Stimulated activated memory B cell treated with anti-CD40 and anti-IgM and Interleukin-4, amounts not matched to agents 10 μg/mL and 1 μg/mL and 100 μg/mL, for 72 hours (primary cell): ENCODE measurements around the gene DNAH2.

ENCODE experiments used
- ATAC-seq: fragments of 150-1000 bp; cut with Tn5 transposase; 2 replicates; pipeline ENCODE4 v1.10.0; 2021
- H3K27ac Mint-ChIP-seq: one replicate; pipeline ENCODE4 v1.8.0; 2022; ENCODE audit warnings: mild to moderate bottlenecking, mixed read lengths
- H3K27me3 Mint-ChIP-seq: one replicate; pipeline ENCODE4 v1.8.0; 2022; ENCODE audit warnings: mixed read lengths
- H3K36me3 Mint-ChIP-seq: one replicate; pipeline ENCODE4 v1.8.0; 2022; ENCODE audit warnings: mixed read lengths
- H3K4me1 Mint-ChIP-seq: one replicate; pipeline ENCODE4 v1.8.0; 2022; ENCODE audit warnings: mixed read lengths
- H3K4me3 Mint-ChIP-seq: one replicate; pipeline ENCODE4 v1.8.0; 2022; ENCODE audit warnings: mild to moderate bottlenecking, moderate library complexity, mixed read lengths
- H3K9me3 Mint-ChIP-seq: one replicate; pipeline ENCODE4 v1.8.0; 2022; ENCODE audit warnings: mixed read lengths

Gene DNAH2

GRCh38 chr17:7840441-7840840 is 122.9 kb downstream of the DNAH2 start:
- Mint-ChIP-seq H3K9me3 (no peaks in the 10 kb centered on the region), H3K27ac (peak overlapping the region; percentile 96), H3K27me3 (no peaks in the 10 kb centered on the region), H3K4me1 (peaks cover 67% of the 10 kb centered on the region), H3K36me3 (peaks cover under 1% of the 10 kb centered on the region), H3K4me3 (peak overlapping the region; percentile 97)
- no peak for ATAC-seq

- ATAC-seq: no peak
- peak overlapping the region; percentile 97 for H3K4me3 Mint-ChIP-seq
- H3K4me1 Mint-ChIP-seq: peaks cover 71% of the 10 kb centered on the region
- peak overlapping the region; percentile 96 for H3K27ac Mint-ChIP-seq
- no peaks in the 10 kb centered on the region for H3K9me3 Mint-ChIP-seq
- no peaks in the 10 kb centered on the region for H3K27me3 Mint-ChIP-seq
- H3K36me3 Mint-ChIP-seq: peaks cover 5% of the 10 kb centered on the region
Measured at GRCh38 chr17:7840875-7841274, 123.3 kb downstream of the DNAH2 start.

GRCh38 chr17:7841396-7841914 is 123.9 kb downstream of the DNAH2 start:
- no peaks in the 10 kb centered on the region for H3K9me3 Mint-ChIP-seq
- no peaks in the 10 kb centered on the region for H3K27me3 Mint-ChIP-seq
- H3K4me1 Mint-ChIP-seq: peaks cover 68% of the 10 kb centered on the region
- ATAC-seq: peak; percentile 49
- peak overlapping the region; percentile 96 for H3K27ac Mint-ChIP-seq
- peaks cover 6% of the 10 kb centered on the region for H3K36me3 Mint-ChIP-seq
- H3K4me3 Mint-ChIP-seq: peak overlapping the region; percentile 97

DNA sequence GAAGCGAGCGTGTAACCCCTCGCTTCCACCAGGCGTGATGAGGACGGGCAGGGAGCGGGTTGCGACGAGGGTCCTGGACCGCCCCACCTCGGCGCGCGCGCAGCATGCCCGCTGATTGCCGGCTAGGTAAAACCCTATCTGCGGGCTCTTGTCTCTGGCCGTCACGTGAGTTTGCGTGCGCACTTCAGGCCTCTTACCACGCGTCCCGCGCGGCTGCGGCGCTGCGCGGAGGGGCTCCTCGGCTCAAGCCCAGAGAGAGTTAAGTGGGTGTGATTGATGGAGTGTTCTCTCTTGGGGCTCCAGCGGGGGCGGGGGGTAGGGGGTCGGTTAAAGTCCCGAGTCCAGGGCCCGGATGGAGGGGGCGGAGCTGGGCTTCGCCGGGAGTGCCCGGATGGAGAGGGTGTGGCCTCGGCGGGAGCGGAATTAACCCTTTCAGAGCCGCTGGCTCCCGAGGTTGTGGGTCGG is 124.4 kb downstream of the DNAH2 start:
- peak overlapping the region; percentile 96 for H3K27ac Mint-ChIP-seq
- peak overlapping the region; percentile 97 for H3K4me3 Mint-ChIP-seq
- H3K4me1 Mint-ChIP-seq: peaks cover 68% of the 10 kb centered on the region
- H3K9me3 Mint-ChIP-seq: no peaks in the 10 kb centered on the region
- peak; percentile 37 for ATAC-seq
- H3K27me3 Mint-ChIP-seq: no peaks in the 10 kb centered on the region
- peaks cover 11% of the 10 kb centered on the region for H3K36me3 Mint-ChIP-seq

- H3K9me3 Mint-ChIP-seq: no peaks in the 10 kb centered on the region
- peak overlapping the region; percentile 97 for H3K4me3 Mint-ChIP-seq
- peaks cover 18% of the 10 kb centered on the region for H3K36me3 Mint-ChIP-seq
- peaks cover 67% of the 10 kb centered on the region for H3K4me1 Mint-ChIP-seq
- H3K27me3 Mint-ChIP-seq: no peaks in the 10 kb centered on the region
- peak overlapping the region; percentile 96 for H3K27ac Mint-ChIP-seq
- peak; percentile 66 for ATAC-seq
Measured at GRCh38 chr17:7842380-7843256, 125.1 kb downstream of the DNAH2 start.

GRCh38 chr17:7843257-7843535 is 125.7 kb downstream of the DNAH2 start:
- ATAC-seq: peak; percentile 1
- Mint-ChIP-seq H3K27ac (peak overlapping the region; percentile 96), H3K4me3 (peak overlapping the region; percentile 97), H3K4me1 (peaks cover 67% of the 10 kb centered on the region), H3K27me3 (no peaks in the 10 kb centered on the region), H3K9me3 (no peaks in the 10 kb centered on the region), H3K36me3 (peaks cover 18% of the 10 kb centered on the region)

GRCh38 chr17:7843536-7844291 is 126.2 kb downstream of the DNAH2 start:
- Mint-ChIP-seq H3K27ac (peak overlapping the region; percentile 96), H3K4me3 (peak overlapping the region; percentile 97), H3K36me3 (peaks cover 18% of the 10 kb centered on the region), H3K27me3 (no peaks in the 10 kb centered on the region), H3K9me3 (no peaks in the 10 kb centered on the region), H3K4me1 (peaks cover 65% of the 10 kb centered on the region)
- peak; percentile 60 for ATAC-seq

DNA sequence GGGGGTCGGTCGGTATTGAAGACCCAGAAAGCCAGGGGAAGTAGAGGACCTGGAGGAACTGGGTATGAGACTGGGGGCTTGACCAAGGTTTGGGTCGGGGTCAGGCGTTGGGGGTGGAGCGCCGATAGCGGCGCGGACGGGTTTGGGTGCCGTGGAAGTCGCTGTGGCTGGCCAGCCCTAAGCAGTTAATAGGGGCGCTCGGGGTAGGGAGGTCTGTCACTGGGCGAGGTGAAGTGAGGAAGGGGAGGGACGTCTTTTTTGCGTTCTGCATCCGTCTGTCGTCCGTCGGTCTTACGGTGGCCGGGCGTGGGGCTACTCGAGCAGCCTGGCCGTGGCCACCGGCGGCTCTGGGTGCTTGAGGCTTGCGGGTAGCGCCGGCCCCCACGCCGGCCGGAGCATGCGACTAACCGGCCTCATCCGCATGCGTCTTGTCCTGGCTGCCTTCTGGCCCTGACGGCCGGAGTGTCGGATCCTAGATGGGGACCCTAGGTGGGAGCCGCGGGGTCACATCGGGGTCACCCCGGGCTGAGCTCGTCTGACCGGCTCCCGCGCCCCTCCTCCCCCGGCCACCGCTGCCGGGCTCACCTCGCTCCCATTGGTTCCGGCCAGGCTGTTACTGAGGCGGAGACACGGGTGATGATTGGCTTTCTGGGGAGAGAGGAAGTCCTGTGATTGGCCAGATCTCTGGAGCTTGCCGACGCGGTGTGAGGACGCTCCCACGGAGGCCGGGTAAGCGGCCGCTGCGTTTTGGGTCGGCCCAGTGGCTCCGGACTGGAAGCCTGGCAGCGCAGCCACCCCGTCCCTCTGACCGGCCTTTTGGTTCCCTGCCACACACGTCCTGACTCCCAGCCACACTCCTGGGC is 127.0 kb downstream of the DNAH2 start:
- Mint-ChIP-seq H3K27me3 (no peaks in the 10 kb centered on the region), H3K27ac (peak overlapping the region; percentile 96), H3K9me3 (no peaks in the 10 kb centered on the region), H3K36me3 (peaks cover 20% of the 10 kb centered on the region), H3K4me1 (peaks cover 59% of the 10 kb centered on the region), H3K4me3 (peak overlapping the region; percentile 97)
- peak; percentile 74 for ATAC-seq

DNA sequence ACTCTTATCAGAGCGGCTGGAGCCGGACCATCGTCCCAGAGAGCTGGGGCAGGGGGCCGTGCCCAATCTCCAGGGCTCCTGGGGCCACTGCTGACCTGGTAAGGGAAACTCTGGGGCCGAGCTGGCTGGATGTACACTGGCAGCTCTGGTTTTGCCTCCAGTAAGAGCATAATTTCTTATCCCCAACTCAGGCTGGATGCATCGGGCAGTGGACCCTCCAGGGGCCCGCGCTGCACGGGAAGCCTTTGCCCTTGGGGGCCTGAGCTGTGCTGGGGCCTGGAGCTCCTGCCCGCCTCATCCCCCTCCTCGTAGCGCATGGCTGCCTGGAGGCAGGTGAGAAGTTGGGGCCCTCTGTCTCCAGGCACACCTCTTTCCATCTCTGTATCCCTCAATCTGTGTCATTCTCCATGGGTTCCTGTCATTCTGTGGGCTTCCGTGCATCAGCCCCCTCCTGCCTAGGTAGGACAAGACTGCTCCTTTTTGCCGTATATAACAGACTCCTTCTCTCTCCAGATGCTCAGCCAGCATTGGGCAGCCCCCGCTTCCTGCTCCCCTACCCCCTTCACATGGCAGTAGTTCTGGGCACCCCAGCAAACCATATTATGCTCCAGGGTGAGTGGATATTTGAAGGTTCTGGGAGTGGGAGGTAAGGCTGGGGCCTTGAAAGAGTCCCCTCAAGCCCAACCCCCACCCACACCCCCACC is 128.0 kb downstream of the DNAH2 start:
- Mint-ChIP-seq H3K36me3 (peaks cover 27% of the 10 kb centered on the region), H3K27me3 (no peaks in the 10 kb centered on the region), H3K4me1 (peaks cover 60% of the 10 kb centered on the region), H3K9me3 (no peaks in the 10 kb centered on the region), H3K4me3 (peak overlapping the region; percentile 97), H3K27ac (peak overlapping the region; percentile 96)
- no peak for ATAC-seq

DNA sequence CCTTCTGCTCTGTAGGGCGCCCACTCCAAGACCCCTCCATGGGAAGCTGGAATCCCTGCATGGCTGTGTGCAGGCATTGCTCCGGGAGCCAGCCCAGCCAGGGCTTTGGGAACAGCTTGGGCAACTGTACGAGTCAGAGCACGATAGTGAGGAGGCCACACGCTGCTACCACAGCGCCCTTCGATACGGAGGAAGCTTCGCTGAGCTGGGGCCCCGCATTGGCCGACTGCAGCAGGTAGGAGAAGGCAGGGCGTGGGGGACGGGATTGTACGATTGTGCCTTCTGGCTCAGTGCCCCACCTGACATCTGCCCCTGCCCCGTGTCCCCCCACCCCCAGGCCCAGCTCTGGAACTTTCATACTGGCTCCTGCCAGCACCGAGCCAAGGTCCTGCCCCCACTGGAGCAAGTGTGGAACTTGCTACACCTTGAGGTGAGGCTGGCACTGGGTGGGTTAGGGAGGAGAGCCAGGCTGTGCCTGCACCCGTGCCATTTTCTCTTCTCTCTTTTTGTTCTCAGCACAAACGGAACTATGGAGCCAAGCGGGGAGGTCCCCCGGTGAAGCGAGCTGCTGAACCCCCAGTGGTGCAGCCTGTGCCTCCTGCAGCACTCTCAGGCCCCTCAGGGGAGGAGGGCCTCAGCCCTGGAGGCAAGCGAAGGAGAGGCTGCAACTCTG is 128.7 kb downstream of the DNAH2 start:
- Mint-ChIP-seq H3K36me3 (peaks cover 33% of the 10 kb centered on the region), H3K4me3 (peak overlapping the region; percentile 97), H3K27ac (peak overlapping the region; percentile 96), H3K27me3 (no peaks in the 10 kb centered on the region), H3K9me3 (no peaks in the 10 kb centered on the region), H3K4me1 (peaks cover 60% of the 10 kb centered on the region)
- ATAC-seq: no peak

GRCh38 chr17:7846765-7847661 is 129.5 kb downstream of the DNAH2 start:
- Mint-ChIP-seq H3K4me3 (peak overlapping the region; percentile 49), H3K9me3 (no peaks in the 10 kb centered on the region), H3K27ac (no peak overlapping the region), H3K27me3 (no peaks in the 10 kb centered on the region), H3K4me1 (peaks cover 60% of the 10 kb centered on the region), H3K36me3 (peaks cover 41% of the 10 kb centered on the region)
- ATAC-seq: no peak

- no peak for ATAC-seq
- Mint-ChIP-seq H3K27me3 (no peaks in the 10 kb centered on the region), H3K9me3 (no peaks in the 10 kb centered on the region), H3K27ac (no peak overlapping the region), H3K4me3 (no peak overlapping the region), H3K4me1 (peaks cover 61% of the 10 kb centered on the region), H3K36me3 (peaks cover 53% of the 10 kb centered on the region)
Measured at GRCh38 chr17:7848131-7848579, 130.6 kb downstream of the DNAH2 start.

DNA sequence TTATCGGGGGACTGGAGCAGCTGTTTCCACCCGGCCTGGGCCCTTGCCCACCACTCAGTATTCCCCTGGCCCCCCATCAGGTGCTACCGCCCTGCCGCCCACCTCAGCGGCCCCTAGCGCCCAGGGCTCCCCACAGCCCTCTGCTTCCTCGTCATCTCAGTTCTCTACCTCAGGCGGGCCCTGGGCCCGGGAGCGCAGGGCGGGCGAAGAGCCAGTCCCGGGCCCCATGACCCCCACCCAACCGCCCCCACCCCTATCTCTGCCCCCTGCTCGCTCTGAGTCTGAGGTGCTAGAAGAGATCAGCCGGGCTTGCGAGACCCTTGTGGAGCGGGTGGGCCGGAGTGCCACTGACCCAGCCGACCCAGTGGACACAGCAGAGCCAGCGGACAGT is 131.2 kb downstream of the DNAH2 start:
- no peak overlapping the region for H3K27ac Mint-ChIP-seq
- H3K9me3 Mint-ChIP-seq: no peaks in the 10 kb centered on the region
- peaks cover 56% of the 10 kb centered on the region for H3K36me3 Mint-ChIP-seq
- no peak for ATAC-seq
- H3K4me3 Mint-ChIP-seq: no peak overlapping the region
- H3K27me3 Mint-ChIP-seq: no peaks in the 10 kb centered on the region
- H3K4me1 Mint-ChIP-seq: peaks cover 61% of the 10 kb centered on the region
